Upper lobe of right lung (tissue), 1 donor: Measurements from ENCODE around the gene THOC5. TPM values are rescaled to one million over a fixed set of nuclear protein-coding genes. Genes with fewer than 3 reads are reported as not detected.
"Not testable (repeated sequence)": the region's sequence is repeated elsewhere in the genome, so short reads cannot be mapped to it uniquely, and the experiment has no call there.

Experiments used
- ATAC-seq: fragments of 200-7000 bp; cut with Tn5 transposase; one replicate; pipeline ENCODE4 v1.9.1; 2020; ENCODE audit warnings: mild to moderate bottlenecking, moderate library complexity
- DNase-seq: peaks from one replicate; pipeline ENCODE4 v3.0.0-alpha.2; 2020
- H3K27ac ChIP-seq: fragments of 200-600 bp; one replicate; pipeline ENCODE4 v1.8.0; 2022
- H3K27me3 ChIP-seq: fragments of 200-600 bp; one replicate; pipeline ENCODE4 v1.8.0; 2022; ENCODE audit warnings: mild to moderate bottlenecking
- H3K36me3 ChIP-seq: fragments of 200-600 bp; one replicate; pipeline ENCODE4 v1.8.0; 2022
- H3K4me1 ChIP-seq: fragments of 200-600 bp; one replicate; pipeline ENCODE4 v1.8.0; 2022
- H3K4me3 ChIP-seq: fragments of 200-600 bp; one replicate; pipeline ENCODE4 v1.8.0; 2022; ENCODE audit warnings: mild to moderate bottlenecking
- H3K9me3 ChIP-seq: fragments of 200-600 bp; one replicate; pipeline ENCODE4 v1.8.0; 2022
- CTCF ChIP-seq: fragments of 200-600 bp; IDR thresholded peaks from one replicate; pipeline ENCODE4 v1.8.0; 2022; ENCODE audit warnings: antibody characterized with exemption
- intact Hi-C: fragments of 100-400 bp; cut with DNase I; formaldehyde crosslinking; loops from one replicate; pipeline ENCODE4 v1.11.0; 2022
- total RNA-seq: library from RNA; stranded (reverse); fragmentation: NEBNext Ultra II Directional; extraction: Animal tissue kit (Norgen Biotek cat#: 25700); gene quantifications from one replicate; pipeline ENCODE4 v1.2.1, GENCODE V29; 2021
- donor health status: DM: no; HTN: yes; CAD: no; lungs with severe emphysema.

THOC5 gene
- total RNA-seq, 1 donor from 2014 or later: 43.0 TPM

- DNase-seq: no peak
- no peak overlapping the region for H3K4me3 ChIP-seq
- ATAC-seq: no peak
- no peaks in the 10 kb centered on the region for H3K27me3 ChIP-seq
- intact Hi-C loops: no loop called here
- H3K36me3 ChIP-seq: peaks cover 74% of the 10 kb centered on the region
- H3K27ac ChIP-seq: no peak overlapping the region
- TF ChIP-seq CTCF: no peak
- H3K9me3 ChIP-seq: no peaks in the 10 kb centered on the region
- H3K4me1 ChIP-seq: no peaks in the 10 kb centered on the region
These were observed 43.7 kb downstream of the THOC5 start for GRCh38 chr22:29509815-29510214.

GRCh38 chr22:29509298-29509697 is 44.3 kb downstream of the THOC5 start:
- intact Hi-C loops: no loop called here
- Histone ChIP-seq H3K9me3 (no peaks in the 10 kb centered on the region), H3K36me3 (peaks cover 70% of the 10 kb centered on the region), H3K4me3 (no peak overlapping the region), H3K4me1 (no peaks in the 10 kb centered on the region), H3K27ac (no peak overlapping the region), H3K27me3 (no peaks in the 10 kb centered on the region)
- TF ChIP-seq CTCF: no peak
- no peak for ATAC-seq
- no peak for DNase-seq

GRCh38 chr22:29503811-29504372 is 49.7 kb downstream of the THOC5 start:
- H3K9me3 ChIP-seq: no peaks in the 10 kb centered on the region
- no peaks in the 10 kb centered on the region for H3K4me1 ChIP-seq
- ATAC-seq (no peak), DNase-seq (no peak)
- H3K27ac ChIP-seq: no peak overlapping the region
- H3K4me3 ChIP-seq: no peak overlapping the region
- no peak for TF ChIP-seq CTCF
- no peaks in the 10 kb centered on the region for H3K27me3 ChIP-seq
- intact Hi-C loops: no loop called here
- H3K36me3 ChIP-seq: peaks cover 28% of the 10 kb centered on the region

- DNase-seq (no peak), ATAC-seq (no peak)
- Histone ChIP-seq H3K27ac (no peak overlapping the region), H3K4me1 (no peaks in the 10 kb centered on the region), H3K36me3 (no peaks in the 10 kb centered on the region), H3K4me3 (no peak overlapping the region), H3K27me3 (no peaks in the 10 kb centered on the region), H3K9me3 (no peaks in the 10 kb centered on the region)
- intact Hi-C loops: no loop called here
- no peak for TF ChIP-seq CTCF
These were observed 53.7 kb downstream of the THOC5 start for GRCh38 chr22:29499852-29500251.

- Histone ChIP-seq H3K27me3 (no peaks in the 10 kb centered on the region), H3K27ac (no peak overlapping the region), H3K36me3 (no peaks in the 10 kb centered on the region), H3K4me1 (no peaks in the 10 kb centered on the region), H3K9me3 (no peaks in the 10 kb centered on the region), H3K4me3 (no peak overlapping the region)
- no peak for TF ChIP-seq CTCF
- ATAC-seq (no peak), DNase-seq (no peak)
- intact Hi-C loops: no loop called here
These were observed 59.9 kb downstream of the THOC5 start for GRCh38 chr22:29493636-29494035.

- DNase-seq (no peak), ATAC-seq (no peak)
- H3K9me3 ChIP-seq: no peaks in the 10 kb centered on the region
- no peak overlapping the region for H3K27ac ChIP-seq
- no peaks in the 10 kb centered on the region for H3K27me3 ChIP-seq
- intact Hi-C loops: no loop called here
- TF ChIP-seq CTCF: no peak
- no peak overlapping the region for H3K4me3 ChIP-seq
- no peaks in the 10 kb centered on the region for H3K4me1 ChIP-seq
- H3K36me3 ChIP-seq: no peaks in the 10 kb centered on the region
These were observed 62.5 kb downstream of the THOC5 start for GRCh38 chr22:29491012-29491411.

GRCh38 chr22:29489127-29489780 is 64.3 kb downstream of the THOC5 start:
- not testable (repeated sequence) for H3K4me1 ChIP-seq, H3K27ac ChIP-seq

More at GRCh38 chr22:29489127-29489780, 64.3 kb downstream of the THOC5 start:
- H3K36me3 ChIP-seq, H3K4me3 ChIP-seq, H3K27me3 ChIP-seq, DNase-seq, intact Hi-C loops, ATAC-seq, H3K9me3 ChIP-seq: not testable (repeated sequence)
